ENCODE results near the gene ADAP1. TPM values are rescaled to one million over a fixed set of nuclear protein-coding genes. Genes with fewer than 3 reads are reported as not detected.

Gene ADAP1
- total RNA-seq, 2 experiments from 2014 or later: 34.6 to 40.9 TPM

GRCh38 chr7:917255-918117, 37.0 kb downstream of the ADAP1 start:
- peaks cover 27% of the 10 kb centered on the region for H3K4me1 Mint-ChIP-seq (ENCODE audit: low read depth)
- no peak for ATAC-seq
- intact Hi-C loops (cut with micrococcal nuclease): no loop called here
- no peak overlapping the region for H3K27ac Mint-ChIP-seq
- H3K4me3 Mint-ChIP-seq: no peak overlapping the region
- ChIA-PET POLR2A (interaction anchor here (0.8 kb wide), 1 partner anchor 18 kb away, joined by 3 read pairs; no protein-coding TSS in a partner anchor), CTCF (interaction anchor here (1.0 kb wide), 1 partner anchor 50 kb away, joined by 3 read pairs; no protein-coding TSS in a partner anchor)
- H3K9me3 Mint-ChIP-seq: no peaks in the 10 kb centered on the region
- TF ChIP-seq CTCF (IDR thresholded peaks at IDR 0.05): no peak
- peaks cover 2% of the 10 kb centered on the region for H3K36me3 Mint-ChIP-seq (ENCODE audit: low read depth)
- H3K27me3 Mint-ChIP-seq: no peaks in the 10 kb centered on the region
- DNase-seq: no peak

DNA sequence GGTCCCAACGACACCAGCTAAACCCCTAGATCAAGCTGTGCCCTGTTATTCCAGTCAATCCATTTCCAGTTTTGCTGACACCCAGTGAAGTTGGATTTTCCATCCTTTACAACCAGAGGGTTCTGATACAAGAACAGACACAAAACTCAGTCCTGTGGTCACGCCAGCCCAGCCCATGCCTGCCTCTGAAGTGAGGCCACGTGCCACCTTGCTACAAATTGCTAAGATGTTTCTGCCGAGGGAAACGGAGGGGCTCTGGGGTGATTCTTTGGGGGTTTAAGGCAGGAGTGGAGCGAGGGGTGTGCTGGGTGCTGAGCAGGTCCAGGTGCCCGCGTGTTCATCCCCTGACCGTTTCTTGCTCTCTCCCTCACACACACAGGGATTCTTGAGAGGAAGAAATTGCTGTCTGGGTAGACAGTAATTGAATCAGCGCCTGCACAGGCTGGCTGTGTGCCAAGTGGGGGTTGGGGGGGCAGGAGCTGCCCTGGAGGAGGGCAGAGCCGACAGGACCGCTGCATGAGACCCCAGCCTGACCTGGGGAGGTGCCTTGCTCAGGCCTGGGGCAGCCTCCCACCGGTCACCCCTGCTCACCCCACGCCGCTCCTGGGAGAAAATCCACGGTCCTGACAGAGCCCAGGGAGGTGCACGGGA, 38.1 kb downstream of the ADAP1 start:
- TF ChIP-seq CTCF (IDR thresholded peaks at IDR 0.05): no peak
- Mint-ChIP-seq H3K4me3 (no peak overlapping the region), H3K36me3 (ENCODE audit: low read depth) (peaks cover 2% of the 10 kb centered on the region), H3K27ac (no peak overlapping the region), H3K9me3 (no peaks in the 10 kb centered on the region), H3K27me3 (no peaks in the 10 kb centered on the region), H3K4me1 (ENCODE audit: low read depth) (peaks cover 20% of the 10 kb centered on the region)
- ATAC-seq (no peak), DNase-seq (no peak)
- CTCF ChIA-PET: no interaction called here
- POLR2A ChIA-PET: no interaction called here
- intact Hi-C loops (cut with micrococcal nuclease): no loop called here

GRCh38 chr7:915291-916218, 38.9 kb downstream of the ADAP1 start:
- DNase-seq (no peak), ATAC-seq (no peak)
- no peaks in the 10 kb centered on the region for H3K9me3 Mint-ChIP-seq
- H3K27ac Mint-ChIP-seq: peak overlapping the region; percentile 16
- no peak for TF ChIP-seq CTCF (IDR thresholded peaks at IDR 0.05)
- H3K4me3 Mint-ChIP-seq: no peak overlapping the region
- ChIA-PET CTCF (no interaction called here), POLR2A (interaction anchor here (1.0 kb wide), 1 partner anchor 10 kb away, joined by 3 read pairs; no protein-coding TSS in a partner anchor)
- H3K27me3 Mint-ChIP-seq: no peaks in the 10 kb centered on the region
- intact Hi-C loops (cut with micrococcal nuclease): no loop called here
- peaks cover 12% of the 10 kb centered on the region for H3K4me1 Mint-ChIP-seq (ENCODE audit: low read depth)
- peaks cover 2% of the 10 kb centered on the region for H3K36me3 Mint-ChIP-seq (ENCODE audit: low read depth)

DNA sequence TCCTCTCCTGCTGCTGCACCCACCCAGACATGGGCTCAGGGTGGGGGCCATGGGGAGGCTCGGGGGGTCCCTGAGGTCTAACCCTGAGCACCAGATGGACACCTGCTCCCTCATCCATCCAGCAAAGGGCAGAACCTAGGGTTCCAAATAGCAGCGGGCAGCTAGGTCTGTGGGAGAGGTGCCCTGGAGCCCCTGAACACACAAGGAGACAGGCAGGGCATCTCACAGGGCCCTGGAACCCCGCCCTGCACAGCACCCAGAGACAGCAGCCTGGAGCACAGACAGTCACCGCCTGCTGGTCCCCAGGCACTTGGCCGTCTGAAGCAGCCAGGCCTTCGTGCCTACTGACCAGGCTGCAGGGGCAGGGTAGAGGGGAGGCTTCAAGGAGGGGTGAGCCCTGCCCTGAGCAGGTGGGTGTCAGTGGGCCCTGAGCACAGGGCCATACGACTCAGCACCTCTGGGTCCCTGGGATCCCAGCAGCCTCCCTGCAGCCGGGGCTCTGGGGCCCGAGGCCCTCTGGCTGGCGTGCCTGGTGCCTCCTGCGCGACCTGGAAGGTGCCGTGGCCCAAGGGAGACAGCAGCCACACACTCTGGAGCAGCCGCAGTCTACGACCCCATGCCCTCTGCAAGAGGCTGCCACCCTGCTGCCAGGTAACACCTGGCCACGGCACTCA, 39.8 kb downstream of the ADAP1 start:
- peaks cover 18% of the 10 kb centered on the region for H3K4me1 Mint-ChIP-seq (ENCODE audit: low read depth)
- POLR2A ChIA-PET: interaction anchor here (1.0 kb wide), 1 partner anchor 11 kb away, joined by 3 read pairs; no protein-coding TSS in a partner anchor

More for the DNA sequence above, 39.8 kb downstream of the ADAP1 start:
- H3K36me3 Mint-ChIP-seq (ENCODE audit: low read depth): peaks cover 8% of the 10 kb centered on the region
- intact Hi-C loops (cut with micrococcal nuclease): loop anchor here (5.0 kb wide), 1 partner anchor 33 kb away; no protein-coding TSS in a partner anchor
- no peak for DNase-seq
- H3K4me3 Mint-ChIP-seq: no peak overlapping the region
- no peaks in the 10 kb centered on the region for H3K27me3 Mint-ChIP-seq
- H3K9me3 Mint-ChIP-seq: no peaks in the 10 kb centered on the region
- no peak overlapping the region for H3K27ac Mint-ChIP-seq
- no peak for ATAC-seq
- CTCF ChIA-PET: no interaction called here
- TF ChIP-seq CTCF (IDR thresholded peaks at IDR 0.05): no peak

All from activated CD8-positive, alpha-beta T cell treated with anti-CD3 and anti-CD28 coated beads for 36 hours (primary cell).